ENCODE results near the gene ALK.

The ALK gene

GRCh38 chr2:29382486-29382885 is 538.9 kb downstream of the ALK start:
- no peak for TF ChIP-seq CTCF (IDR thresholded peaks at IDR 0.05; ENCODE audit: low read depth, low read length)
- no peak for DNase-seq (ENCODE audit: extremely low read depth, low read depth)

DNA sequence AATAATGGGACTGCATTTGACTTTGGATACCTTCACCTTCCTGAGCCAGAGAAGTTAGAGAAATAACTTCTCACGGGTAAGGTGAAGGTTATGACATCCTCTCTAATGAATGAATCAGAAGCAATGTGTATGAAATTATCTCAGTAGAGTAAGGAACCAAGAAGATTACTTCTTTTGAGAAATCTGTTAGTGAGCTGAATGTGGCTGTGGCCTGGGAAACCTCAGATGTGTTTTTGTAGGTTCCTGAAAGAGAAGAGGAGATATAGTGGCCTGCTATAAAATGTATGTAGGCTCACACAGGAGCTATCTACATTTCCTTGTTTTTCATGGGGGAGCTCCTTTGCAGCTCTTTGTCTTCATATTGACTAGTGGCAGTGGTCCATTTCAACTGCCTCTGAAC is 543.6 kb downstream of the ALK start:
- no peak for DNase-seq (ENCODE audit: extremely low read depth, low read depth)
- no peak for TF ChIP-seq CTCF (IDR thresholded peaks at IDR 0.05; ENCODE audit: low read depth, low read length)

- TF ChIP-seq CTCF (IDR thresholded peaks at IDR 0.05; ENCODE audit: low read depth, low read length) = no peak
- DNase-seq (ENCODE audit: extremely low read depth, low read depth) = no peak
These were observed 544.8 kb downstream of the ALK start for GRCh38 chr2:29376541-29376940.

GRCh38 chr2:29375843-29376242 is 545.5 kb downstream of the ALK start:
- DNase-seq (ENCODE audit: extremely low read depth, low read depth) = no peak

GRCh38 chr2:29374823-29375222 is 546.6 kb downstream of the ALK start:
- TF ChIP-seq CTCF (IDR thresholded peaks at IDR 0.05; ENCODE audit: low read depth, low read length) = no peak
- DNase-seq (ENCODE audit: extremely low read depth, low read depth) = no peak

More at GRCh38 chr2:29375843-29376242, 545.5 kb downstream of the ALK start:
- no peak for TF ChIP-seq CTCF (IDR thresholded peaks at IDR 0.05; ENCODE audit: low read depth, low read length)

- DNase-seq (ENCODE audit: extremely low read depth, low read depth) = no peak
- TF ChIP-seq CTCF (IDR thresholded peaks at IDR 0.05; ENCODE audit: low read depth, low read length) = no peak
These were observed 547.5 kb downstream of the ALK start for GRCh38 chr2:29373870-29374269.

GRCh38 chr2:29372185-29372584 is 549.2 kb downstream of the ALK start:
- DNase-seq (ENCODE audit: extremely low read depth, low read depth) = no peak
- no peak for TF ChIP-seq CTCF (IDR thresholded peaks at IDR 0.05; ENCODE audit: low read depth, low read length)

Data from AG09319 (cell line).